Ovary (tissue), 3 donors: ENCODE measurements around the gene CFAP299.

Experiments
- EP300 ChIP-seq: sonication (generic); formaldehyde crosslinking; IDR thresholded peaks from one replicate; pipeline ENCODE4 v1.6.1; 2017; ENCODE audit warnings: antibody characterized with exemption
- POLR2A ChIP-seq: fragments of 450-650 bp; IDR thresholded peaks from one replicate; pipeline ENCODE4 v1.6.1; 2017; ENCODE audit warnings: antibody characterized with exemption, mild to moderate bottlenecking, moderate library complexity
- TF ChIP-seq, protein P1 (sequence below), 3 donors: fragments of 450-650 bp in 2 of 3; fragments of 200-600 bp in 1 of 3; IDR thresholded peaks; one replicate each; pipeline versions ENCODE4 v1.5.1 to v1.8.0; 2016 to 2022; ENCODE audit warnings: antibody characterized with exemption in 3 of 3, mild to moderate bottlenecking in 1 of 3
- donor health status: DM: no; HTN: no; CAD: no.

DNA sequence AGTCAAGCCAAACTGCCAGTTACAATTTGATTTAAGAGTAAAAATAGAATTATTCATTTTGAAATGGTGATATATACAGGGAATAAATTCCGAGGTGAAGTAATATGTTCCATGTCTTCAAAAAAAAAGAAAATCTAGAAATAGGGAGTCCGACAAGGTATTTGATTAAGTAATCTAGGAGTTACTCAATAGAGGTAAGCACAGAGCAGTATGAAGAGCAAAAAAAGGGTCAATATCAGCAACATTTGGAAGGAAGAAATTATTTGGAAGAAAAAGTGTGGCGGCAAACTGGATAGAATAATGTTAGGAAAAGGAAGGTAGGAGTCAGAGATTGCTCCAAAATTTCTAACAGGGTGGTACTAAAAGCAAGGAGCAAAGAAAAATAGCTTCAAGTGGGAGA is 581.2 kb downstream of the CFAP299 start:
- TF ChIP-seq, protein P1, sequence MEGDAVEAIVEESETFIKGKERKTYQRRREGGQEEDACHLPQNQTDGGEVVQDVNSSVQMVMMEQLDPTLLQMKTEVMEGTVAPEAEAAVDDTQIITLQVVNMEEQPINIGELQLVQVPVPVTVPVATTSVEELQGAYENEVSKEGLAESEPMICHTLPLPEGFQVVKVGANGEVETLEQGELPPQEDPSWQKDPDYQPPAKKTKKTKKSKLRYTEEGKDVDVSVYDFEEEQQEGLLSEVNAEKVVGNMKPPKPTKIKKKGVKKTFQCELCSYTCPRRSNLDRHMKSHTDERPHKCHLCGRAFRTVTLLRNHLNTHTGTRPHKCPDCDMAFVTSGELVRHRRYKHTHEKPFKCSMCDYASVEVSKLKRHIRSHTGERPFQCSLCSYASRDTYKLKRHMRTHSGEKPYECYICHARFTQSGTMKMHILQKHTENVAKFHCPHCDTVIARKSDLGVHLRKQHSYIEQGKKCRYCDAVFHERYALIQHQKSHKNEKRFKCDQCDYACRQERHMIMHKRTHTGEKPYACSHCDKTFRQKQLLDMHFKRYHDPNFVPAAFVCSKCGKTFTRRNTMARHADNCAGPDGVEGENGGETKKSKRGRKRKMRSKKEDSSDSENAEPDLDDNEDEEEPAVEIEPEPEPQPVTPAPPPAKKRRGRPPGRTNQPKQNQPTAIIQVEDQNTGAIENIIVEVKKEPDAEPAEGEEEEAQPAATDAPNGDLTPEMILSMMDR (IDR thresholded peaks at IDR 0.05), result no peak
- TF ChIP-seq POLR2A (no peak), EP300 (no peak)
